ENCODE data around the gene NUP107.

GRCh38 chr12:68769941-68770340, 83.2 kb downstream of the NUP107 start:
- no peak for TF ChIP-seq POLR2A (IDR thresholded peaks at IDR 0.05)
- TF ChIP-seq, protein P1, sequence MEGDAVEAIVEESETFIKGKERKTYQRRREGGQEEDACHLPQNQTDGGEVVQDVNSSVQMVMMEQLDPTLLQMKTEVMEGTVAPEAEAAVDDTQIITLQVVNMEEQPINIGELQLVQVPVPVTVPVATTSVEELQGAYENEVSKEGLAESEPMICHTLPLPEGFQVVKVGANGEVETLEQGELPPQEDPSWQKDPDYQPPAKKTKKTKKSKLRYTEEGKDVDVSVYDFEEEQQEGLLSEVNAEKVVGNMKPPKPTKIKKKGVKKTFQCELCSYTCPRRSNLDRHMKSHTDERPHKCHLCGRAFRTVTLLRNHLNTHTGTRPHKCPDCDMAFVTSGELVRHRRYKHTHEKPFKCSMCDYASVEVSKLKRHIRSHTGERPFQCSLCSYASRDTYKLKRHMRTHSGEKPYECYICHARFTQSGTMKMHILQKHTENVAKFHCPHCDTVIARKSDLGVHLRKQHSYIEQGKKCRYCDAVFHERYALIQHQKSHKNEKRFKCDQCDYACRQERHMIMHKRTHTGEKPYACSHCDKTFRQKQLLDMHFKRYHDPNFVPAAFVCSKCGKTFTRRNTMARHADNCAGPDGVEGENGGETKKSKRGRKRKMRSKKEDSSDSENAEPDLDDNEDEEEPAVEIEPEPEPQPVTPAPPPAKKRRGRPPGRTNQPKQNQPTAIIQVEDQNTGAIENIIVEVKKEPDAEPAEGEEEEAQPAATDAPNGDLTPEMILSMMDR (IDR thresholded peaks at IDR 0.05): no peak
